Activated CD4-positive, alpha-beta T cell treated with anti-CD3 and anti-CD28 coated beads, Interleukin-2, amount 10 ng/mL, durations not matched to agents 7 days and 5 days (primary cell): ENCODE results near the gene PDILT. TPM values are rescaled to one million over a fixed set of nuclear protein-coding genes. Genes with fewer than 3 reads are reported as not detected.

ENCODE experiments used
- CTCF ChIA-PET: fragments of 350-600 bp; sonication (Branson Sonifier 250); formaldehyde crosslinking; loops from one replicate; lab custom pipeline; 2021; ENCODE audit warnings: antibody characterized with exemption; lab: Charles Lee
- POLR2A ChIA-PET: fragments of 350-600 bp; sonication (Branson Sonifier 250); formaldehyde crosslinking; loops from one replicate; lab custom pipeline; 2021; ENCODE audit warnings: antibody characterized with exemption; lab: Charles Lee
- DNase-seq: peaks from one replicate; pipeline ENCODE4 v3.0.0-alpha.2; 2020
- H3K27ac Mint-ChIP-seq: one replicate; pipeline ENCODE4 v1.8.0; 2021; ENCODE audit warnings: mild to moderate bottlenecking, moderate library complexity, mixed read lengths
- H3K27me3 Mint-ChIP-seq: one replicate; pipeline ENCODE4 v1.8.0; 2021; ENCODE audit warnings: mixed read lengths
- H3K36me3 Mint-ChIP-seq: one replicate; pipeline ENCODE4 v1.8.0; 2021; ENCODE audit warnings: low read depth, mixed read lengths
- H3K4me1 Mint-ChIP-seq: one replicate; pipeline ENCODE4 v1.8.0; 2021; ENCODE audit warnings: mixed read lengths
- H3K4me3 Mint-ChIP-seq: one replicate; pipeline ENCODE4 v1.8.0; 2021; ENCODE audit warnings: mild to moderate bottlenecking, moderate library complexity, mixed read lengths
- H3K9me3 Mint-ChIP-seq: one replicate; pipeline ENCODE4 v1.8.0; 2021; ENCODE audit warnings: mixed read lengths
- total RNA-seq, 2 experiments: library from RNA; stranded (reverse); gene quantifications; one replicate each; pipeline ENCODE4 v1.2.3, GENCODE V29; 2021

Gene PDILT
- total RNA-seq, 2 experiments from 2014 or later, result not detected

DNA sequence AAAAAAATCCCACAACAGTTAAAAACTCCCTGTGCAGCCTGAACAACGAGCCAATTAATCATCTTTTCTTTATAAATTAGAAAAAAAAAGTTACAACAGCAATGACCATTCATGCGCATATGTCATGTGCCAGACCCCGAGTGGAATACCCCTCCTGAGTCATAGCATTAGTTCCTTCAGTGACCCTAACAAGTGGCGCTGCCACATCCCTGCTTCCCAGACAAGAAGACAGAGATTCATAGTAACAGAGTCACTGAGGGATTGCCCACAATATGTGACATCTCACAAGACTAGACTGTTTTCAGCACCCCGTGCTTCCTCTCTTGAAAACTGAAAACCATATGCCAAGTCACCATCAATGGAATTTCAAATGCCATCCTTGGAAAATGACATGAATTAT is 59.9 kb downstream of the PDILT start:
- POLR2A ChIA-PET, result no interaction called here
- no peaks in the 10 kb centered on the region for H3K27me3 Mint-ChIP-seq
- no peaks in the 10 kb centered on the region for H3K9me3 Mint-ChIP-seq
- CTCF ChIA-PET, result no interaction called here
- no peak overlapping the region for H3K4me3 Mint-ChIP-seq
- H3K36me3 Mint-ChIP-seq, result no peaks in the 10 kb centered on the region
- H3K27ac Mint-ChIP-seq, result no peak overlapping the region
- no peaks in the 10 kb centered on the region for H3K4me1 Mint-ChIP-seq
- DNase-seq, result no peak

- H3K4me3 Mint-ChIP-seq, result no peak overlapping the region
- POLR2A ChIA-PET, result no interaction called here
- no peaks in the 10 kb centered on the region for H3K27me3 Mint-ChIP-seq
- no peaks in the 10 kb centered on the region for H3K4me1 Mint-ChIP-seq
- CTCF ChIA-PET, result interaction anchor here (0.6 kb wide), 1 partner anchor 95 kb away, joined by 3 read pairs; no protein-coding TSS in a partner anchor
- no peaks in the 10 kb centered on the region for H3K36me3 Mint-ChIP-seq
- H3K27ac Mint-ChIP-seq, result no peak overlapping the region
- no peaks in the 10 kb centered on the region for H3K9me3 Mint-ChIP-seq
- no peak for DNase-seq
Observed at GRCh38 chr16:20339744-20340143, 64.8 kb downstream of the PDILT start.

- no peak overlapping the region for H3K27ac Mint-ChIP-seq
- no peaks in the 10 kb centered on the region for H3K27me3 Mint-ChIP-seq
- H3K4me3 Mint-ChIP-seq, result no peak overlapping the region
- no peak for DNase-seq
- ChIA-PET CTCF (no interaction called here), POLR2A (no interaction called here)
- H3K9me3 Mint-ChIP-seq, result no peaks in the 10 kb centered on the region
- no peaks in the 10 kb centered on the region for H3K4me1 Mint-ChIP-seq
- no peaks in the 10 kb centered on the region for H3K36me3 Mint-ChIP-seq
Observed at GRCh38 chr16:20336955-20337354, 67.6 kb downstream of the PDILT start.

DNA sequence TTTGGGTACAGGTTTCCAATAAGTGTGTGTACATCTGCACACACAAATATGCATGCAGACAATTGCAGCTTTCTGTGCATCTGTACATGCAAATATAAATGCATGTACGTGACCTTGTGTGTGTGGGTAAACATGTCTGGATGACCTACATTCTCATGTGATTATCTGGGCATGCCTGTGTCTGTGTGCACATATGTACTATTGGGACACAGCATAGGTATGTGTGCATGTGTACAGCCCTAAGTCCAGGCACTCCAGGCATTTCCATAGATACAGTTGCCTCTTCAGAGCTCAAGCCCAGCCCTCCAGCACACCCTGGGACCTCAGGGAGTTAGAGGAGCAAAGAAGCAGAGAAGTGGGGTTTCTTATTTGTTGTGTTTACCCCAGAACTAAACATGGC is 70.1 kb downstream of the PDILT start:
- H3K27ac Mint-ChIP-seq, result no peak overlapping the region
- H3K9me3 Mint-ChIP-seq, result no peaks in the 10 kb centered on the region
- H3K4me1 Mint-ChIP-seq, result no peaks in the 10 kb centered on the region
- H3K36me3 Mint-ChIP-seq, result no peaks in the 10 kb centered on the region
- no peak for DNase-seq
- no peak overlapping the region for H3K4me3 Mint-ChIP-seq
- ChIA-PET CTCF (no interaction called here), POLR2A (no interaction called here)
- no peaks in the 10 kb centered on the region for H3K27me3 Mint-ChIP-seq

- H3K4me1 Mint-ChIP-seq, result no peaks in the 10 kb centered on the region
- DNase-seq, result no peak
- H3K9me3 Mint-ChIP-seq, result no peaks in the 10 kb centered on the region
- H3K27ac Mint-ChIP-seq, result no peak overlapping the region
- ChIA-PET CTCF (no interaction called here), POLR2A (no interaction called here)
- H3K27me3 Mint-ChIP-seq, result no peaks in the 10 kb centered on the region
- H3K36me3 Mint-ChIP-seq, result no peaks in the 10 kb centered on the region
- no peak overlapping the region for H3K4me3 Mint-ChIP-seq
Observed at GRCh38 chr16:20333120-20333519, 71.4 kb downstream of the PDILT start.

DNA sequence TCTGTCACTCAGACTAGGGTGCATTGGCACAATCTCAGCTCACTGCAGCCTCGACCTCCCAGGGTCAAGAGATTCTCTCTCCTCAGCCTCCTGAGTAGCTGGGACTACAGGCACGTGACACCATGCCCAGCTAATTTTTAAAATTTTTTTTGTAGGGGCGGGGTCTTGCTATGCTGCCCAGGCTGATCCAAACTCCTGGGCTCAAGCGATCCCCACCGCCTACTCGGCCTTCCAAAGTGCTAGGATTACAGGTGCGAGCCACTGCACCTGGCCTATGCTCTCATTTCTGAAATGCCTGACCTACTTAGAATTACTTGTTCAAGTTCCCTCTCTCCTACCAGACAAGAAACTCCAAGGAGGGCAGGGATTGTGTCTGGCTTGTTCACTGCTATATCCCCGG is 72.1 kb downstream of the PDILT start:
- ChIA-PET CTCF (no interaction called here), POLR2A (no interaction called here)
- Mint-ChIP-seq H3K36me3 (no peaks in the 10 kb centered on the region), H3K4me1 (no peaks in the 10 kb centered on the region), H3K4me3 (no peak overlapping the region), H3K27ac (no peak overlapping the region), H3K27me3 (no peaks in the 10 kb centered on the region), H3K9me3 (no peaks in the 10 kb centered on the region)
- no peak for DNase-seq

DNA sequence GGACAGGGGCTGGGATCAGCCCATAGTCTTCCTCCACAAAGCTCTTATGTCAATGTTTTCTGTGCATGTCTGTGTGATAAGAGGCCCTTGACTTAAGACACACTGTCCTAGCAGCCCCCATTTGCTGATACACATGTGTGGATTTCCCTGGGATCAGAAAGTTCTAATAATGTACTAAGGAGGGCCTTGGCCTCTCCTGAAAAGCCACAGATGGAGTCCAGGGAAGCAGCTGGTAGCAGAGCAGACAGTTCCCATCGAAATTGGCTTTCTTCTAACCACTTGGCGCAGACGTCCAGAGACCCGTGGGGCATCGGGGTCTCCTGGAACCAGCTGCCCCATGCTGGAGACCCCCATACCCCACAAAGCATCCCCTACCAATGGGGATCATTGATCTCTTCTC is 72.9 kb downstream of the PDILT start:
- ChIA-PET CTCF (no interaction called here), POLR2A (no interaction called here)
- no peaks in the 10 kb centered on the region for H3K27me3 Mint-ChIP-seq
- H3K27ac Mint-ChIP-seq, result no peak overlapping the region
- H3K9me3 Mint-ChIP-seq, result no peaks in the 10 kb centered on the region
- H3K4me3 Mint-ChIP-seq, result no peak overlapping the region
- DNase-seq, result no peak
- no peaks in the 10 kb centered on the region for H3K36me3 Mint-ChIP-seq
- no peaks in the 10 kb centered on the region for H3K4me1 Mint-ChIP-seq

- Mint-ChIP-seq H3K36me3 (no peaks in the 10 kb centered on the region), H3K4me3 (no peak overlapping the region), H3K9me3 (no peaks in the 10 kb centered on the region), H3K27ac (no peak overlapping the region), H3K4me1 (no peaks in the 10 kb centered on the region), H3K27me3 (no peaks in the 10 kb centered on the region)
- POLR2A ChIA-PET, result no interaction called here
- no peak for DNase-seq
- CTCF ChIA-PET, result no interaction called here
Observed at GRCh38 chr16:20329392-20330138, 75.0 kb downstream of the PDILT start.

- H3K27me3 Mint-ChIP-seq, result no peaks in the 10 kb centered on the region
- no peaks in the 10 kb centered on the region for H3K4me1 Mint-ChIP-seq
- CTCF ChIA-PET, result no interaction called here
- H3K9me3 Mint-ChIP-seq, result no peaks in the 10 kb centered on the region
- no peak within 1 kb of the TSS for H3K27ac Mint-ChIP-seq
- no peak within 1 kb of the TSS for H3K4me3 Mint-ChIP-seq
- no peaks in the 10 kb centered on the region for H3K36me3 Mint-ChIP-seq
- DNase-seq, result no peak
- POLR2A ChIA-PET, result no interaction called here
Observed at GRCh38 chr16:20327444-20328041, 77.0 kb downstream of the PDILT start, which contains the start of gene GP2. TSS of gene GP2 (minus strand) at chr16:20327513. CDS start at chr16:20326431, 1,082 bp downstream.

DNA sequence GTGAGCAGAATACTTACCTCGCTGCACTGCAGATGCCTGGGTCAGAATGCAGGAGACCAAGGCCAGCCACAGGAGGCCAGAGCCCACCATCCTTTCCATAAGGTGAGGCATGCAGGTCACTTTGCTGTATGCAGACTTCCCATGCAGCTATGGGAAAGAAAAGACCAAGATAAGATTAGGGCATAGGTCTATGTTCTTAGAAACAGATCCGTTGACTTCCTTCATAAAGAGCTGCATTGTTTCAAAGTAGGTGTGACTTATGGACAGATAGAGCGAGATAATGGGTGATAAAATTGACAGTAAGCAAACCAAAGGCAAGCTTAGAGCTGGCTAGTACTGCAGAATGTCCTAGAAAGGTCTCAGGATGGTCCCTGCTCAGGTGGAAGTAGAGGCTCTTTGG is 78.2 kb downstream of the PDILT start:
- CTCF ChIA-PET, result interaction anchor here (0.6 kb wide), 1 partner anchor 426 kb away, joined by 3 read pairs; no protein-coding TSS in a partner anchor

DNA sequence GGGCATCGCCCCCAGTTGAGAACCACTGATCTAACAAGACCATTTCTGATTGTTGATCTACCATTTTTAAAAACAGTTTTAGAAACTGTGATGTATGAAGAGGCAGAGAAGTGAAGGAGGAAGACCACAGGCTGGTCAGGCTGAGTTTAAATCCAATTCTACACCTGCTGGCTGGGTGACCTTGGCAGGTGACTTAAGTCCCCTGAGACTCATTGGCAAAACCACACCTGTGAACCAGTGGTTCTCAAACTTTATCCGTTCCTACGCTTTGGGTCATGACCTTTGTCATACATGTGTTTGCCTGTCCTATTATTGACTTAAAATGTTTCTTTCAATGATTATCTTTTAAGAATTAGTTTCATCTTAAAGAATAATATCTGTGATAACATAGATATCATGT is 79.5 kb downstream of the PDILT start:
- H3K36me3 Mint-ChIP-seq, result no peaks in the 10 kb centered on the region
- ChIA-PET CTCF (no interaction called here), POLR2A (no interaction called here)
- no peak overlapping the region for H3K4me3 Mint-ChIP-seq
- no peak overlapping the region for H3K27ac Mint-ChIP-seq
- no peak for DNase-seq
- H3K4me1 Mint-ChIP-seq, result no peaks in the 10 kb centered on the region
- H3K9me3 Mint-ChIP-seq, result no peaks in the 10 kb centered on the region
- H3K27me3 Mint-ChIP-seq, result no peaks in the 10 kb centered on the region

More for the DNA sequence above, 78.2 kb downstream of the PDILT start:
- H3K36me3 Mint-ChIP-seq, result no peaks in the 10 kb centered on the region
- H3K4me1 Mint-ChIP-seq, result no peaks in the 10 kb centered on the region
- DNase-seq, result no peak
- POLR2A ChIA-PET, result no interaction called here
- H3K4me3 Mint-ChIP-seq, result no peak overlapping the region
- no peak overlapping the region for H3K27ac Mint-ChIP-seq
- no peaks in the 10 kb centered on the region for H3K9me3 Mint-ChIP-seq
- H3K27me3 Mint-ChIP-seq, result no peaks in the 10 kb centered on the region

GRCh38 chr16:20323591-20324117 is 80.9 kb downstream of the PDILT start:
- ChIA-PET POLR2A (no interaction called here), CTCF (interaction anchor here (0.7 kb wide), 1 partner anchor 1299 kb away, joined by 3 read pairs; no protein-coding TSS in a partner anchor)
- H3K36me3 Mint-ChIP-seq, result no peaks in the 10 kb centered on the region
- no peak overlapping the region for H3K27ac Mint-ChIP-seq
- H3K9me3 Mint-ChIP-seq, result no peaks in the 10 kb centered on the region
- no peak for DNase-seq
- H3K27me3 Mint-ChIP-seq, result no peaks in the 10 kb centered on the region
- no peaks in the 10 kb centered on the region for H3K4me1 Mint-ChIP-seq
- no peak overlapping the region for H3K4me3 Mint-ChIP-seq

GRCh38 chr16:20322696-20323095 is 81.8 kb downstream of the PDILT start:
- DNase-seq, result no peak
- no peak overlapping the region for H3K4me3 Mint-ChIP-seq
- no peaks in the 10 kb centered on the region for H3K9me3 Mint-ChIP-seq
- H3K4me1 Mint-ChIP-seq, result no peaks in the 10 kb centered on the region
- ChIA-PET POLR2A (no interaction called here), CTCF (no interaction called here)
- no peaks in the 10 kb centered on the region for H3K27me3 Mint-ChIP-seq
- no peak overlapping the region for H3K27ac Mint-ChIP-seq
- no peaks in the 10 kb centered on the region for H3K36me3 Mint-ChIP-seq
